HepG2 (cell line): ENCODE results near the gene FRG1. TPM values are rescaled to one million over a fixed set of nuclear protein-coding genes. Genes with fewer than 3 reads are reported as not detected.

Source experiments
- AHDC1 ChIP-seq: sonication (generic); formaldehyde crosslinking; IDR thresholded peaks from 2 replicates; pipeline ENCODE4 v1.5.1; 2020; ENCODE audit warnings: mild to moderate bottlenecking, missing genetic modification reagents, borderline replicate concordance
- FOSL1 ChIP-seq: sonication (generic); formaldehyde crosslinking; IDR thresholded peaks from 2 replicates; pipeline ENCODE4 v1.9.0; 2021; ENCODE audit warnings: missing genetic modification reagents, borderline replicate concordance
- GABPA ChIP-seq, 2 experiments: IDR thresholded peaks; 2 replicates each; pipeline ENCODE4 v1.6.1; 2011 to 2016; ENCODE audit warnings: low read depth in 2 of 2, low read length in 1 of 2, missing biosample characterization in 1 of 2, missing genetic modification characterization in 1 of 2
- KDM3A ChIP-seq: IDR thresholded peaks from 2 replicates; pipeline ENCODE4 v1.6.1; 2018; ENCODE audit warnings: low read depth, missing compliant biosample characterization
- MLXIP ChIP-seq: sonication (generic); formaldehyde crosslinking; IDR thresholded peaks from 2 replicates; pipeline ENCODE4 v1.9.0; 2021; ENCODE audit warnings: missing genetic modification reagents, borderline replicate concordance
- RFX3 ChIP-seq: IDR thresholded peaks from 2 replicates; pipeline ENCODE4 v1.6.1; 2016; ENCODE audit warnings: missing biosample characterization, missing genetic modification reagents
- ZNF432 ChIP-seq: sonication (generic); formaldehyde crosslinking; IDR thresholded peaks from 2 replicates; pipeline ENCODE4 v1.5.0; 2020; ENCODE audit warnings: missing genetic modification reagents, mild to moderate bottlenecking, borderline replicate concordance
- ZNF639 ChIP-seq: conservative IDR thresholded peaks from 2 replicates; pipeline ENCODE4 v1.6.1; 2018; ENCODE audit warnings: missing genetic modification reagents
- ZNF883 ChIP-seq: sonication (generic); formaldehyde crosslinking; IDR thresholded peaks from 2 replicates; pipeline ENCODE4 v1.5.1; 2020; ENCODE audit warnings: mild to moderate bottlenecking, missing genetic modification reagents; ENCODE audit errors: not compliant biosample characterization
- polyA plus RNA-seq, 8 experiments: library from polyadenylated mRNA; depleted of rRNA in 3 of 8; stranded (reverse) in 7 of 8; unstranded in 1 of 8; fragments of >200 nt; fragmentation: Illumina TruSeq in 4 of 8; extraction: Trizol in 4 of 8; gene quantifications; 2 replicates each; pipeline versions ENCODE4 v1.2.1 to v1.2.3, GENCODE V29; 2011 to 2016; ENCODE audit warnings: low read depth in 4 of 8, missing spikeins in 1 of 8, mixed read lengths in 1 of 8; ENCODE audit not compliant: insufficient read depth in 1 of 8
- total RNA-seq, 5 experiments: library from RNA; depleted of rRNA; stranded (reverse); fragments of >200 nt; fragmentation: Illumina TruSeq; extraction: Trizol; gene quantifications; 2 replicates each; pipeline ENCODE4 v1.2.3, GENCODE V29; 2016; ENCODE audit warnings: low read depth in 1 of 5

Gene FRG1
- total and polyA plus RNA-seq, 2 of the 13 experiments (the other 11 are each of a cell fraction or from before 2014, with no cell fraction given), result 5.7 to 42.6 TPM

GRCh38 chr4:189912170-189912569 lies 28.5 kb upstream of the FRG1 start (continued):
- no peak for TF ChIP-seq AHDC1 (CRISPR knock-in tag)
- TF ChIP-seq RFX3 (CRISPR knock-in tag), result no peak
- no peak for TF ChIP-seq ZNF883 (CRISPR knock-in tag)
- TF ChIP-seq ZNF432 (CRISPR knock-in tag), result no peak
- no peak for TF ChIP-seq KDM3A (CRISPR knock-in tag)
- TF ChIP-seq MLXIP, result no peak
- no peak for TF ChIP-seq ZNF639 (CRISPR knock-in tag)
- no peak for TF ChIP-seq GABPA (IDR thresholded peaks at IDR 0.05; ENCODE audit: low read depth, low read length)
- peak; percentile 64 for TF ChIP-seq GABPA (CRISPR knock-in tag; IDR thresholded peaks at IDR 0.05; ENCODE audit: low read depth)
- no peak for TF ChIP-seq FOSL1 (CRISPR knock-in tag)
